Right atrium auricular region (tissue), 2 donors: Measurements from ENCODE around the gene ZFX. TPM values are rescaled to one million over a fixed set of nuclear protein-coding genes. Genes with fewer than 3 reads are reported as not detected.

Experiments
- DNase-seq: peaks from one replicate; pipeline ENCODE4 v3.0.0-alpha.2; 2019; ENCODE audit warnings: low spot score
- H3K27ac ChIP-seq, 2 donors: fragments of 200-600 bp; sonication (generic); 1 replicate in 1 of 2; 2 replicates in 1 of 2; pipeline ENCODE4 v1.5.1; 2016 to 2019
- H3K27me3 ChIP-seq, 2 donors: fragments of 200-600 bp; sonication (generic); one replicate each; pipeline versions ENCODE4 v1.5.1 to v1.6.0; 2017 to 2019
- H3K36me3 ChIP-seq: fragments of 200-600 bp; sonication (generic); one replicate; pipeline ENCODE4 v1.5.1; 2016
- H3K4me1 ChIP-seq, 2 donors: fragments of 200-600 bp; sonication (generic); one replicate each; pipeline versions ENCODE4 v1.5.1 to v1.6.0; 2017 to 2019
- H3K4me3 ChIP-seq, 2 donors: fragments of 200-600 bp; sonication (generic); 1 replicate in 1 of 2; 2 replicates in 1 of 2; pipeline ENCODE4 v1.5.1; 2017 to 2019; ENCODE audit warnings: mild to moderate bottlenecking in 1 of 2, moderate library complexity in 1 of 2
- H3K9me3 ChIP-seq, 2 donors: fragments of 200-600 bp; sonication (generic); one replicate each; pipeline ENCODE4 v1.5.1; 2019
- total RNA-seq, 2 donors: library from RNA; depleted of rRNA; stranded (reverse); fragments of >200 nt; gene quantifications; one replicate each; pipeline ENCODE4 v1.1.0, GENCODE V29; 2016
- TF ChIP-seq, protein P1 (sequence below), 2 donors: fragments of 200-600 bp; sonication (generic); IDR thresholded peaks; one replicate each; pipeline ENCODE4 v1.5.1; 2019; ENCODE audit warnings: antibody characterized with exemption in 2 of 2

The ZFX gene
- total RNA-seq, 2 donors from 2014 or later, result 32.6 to 36.6 TPM

- TF ChIP-seq, protein P1, sequence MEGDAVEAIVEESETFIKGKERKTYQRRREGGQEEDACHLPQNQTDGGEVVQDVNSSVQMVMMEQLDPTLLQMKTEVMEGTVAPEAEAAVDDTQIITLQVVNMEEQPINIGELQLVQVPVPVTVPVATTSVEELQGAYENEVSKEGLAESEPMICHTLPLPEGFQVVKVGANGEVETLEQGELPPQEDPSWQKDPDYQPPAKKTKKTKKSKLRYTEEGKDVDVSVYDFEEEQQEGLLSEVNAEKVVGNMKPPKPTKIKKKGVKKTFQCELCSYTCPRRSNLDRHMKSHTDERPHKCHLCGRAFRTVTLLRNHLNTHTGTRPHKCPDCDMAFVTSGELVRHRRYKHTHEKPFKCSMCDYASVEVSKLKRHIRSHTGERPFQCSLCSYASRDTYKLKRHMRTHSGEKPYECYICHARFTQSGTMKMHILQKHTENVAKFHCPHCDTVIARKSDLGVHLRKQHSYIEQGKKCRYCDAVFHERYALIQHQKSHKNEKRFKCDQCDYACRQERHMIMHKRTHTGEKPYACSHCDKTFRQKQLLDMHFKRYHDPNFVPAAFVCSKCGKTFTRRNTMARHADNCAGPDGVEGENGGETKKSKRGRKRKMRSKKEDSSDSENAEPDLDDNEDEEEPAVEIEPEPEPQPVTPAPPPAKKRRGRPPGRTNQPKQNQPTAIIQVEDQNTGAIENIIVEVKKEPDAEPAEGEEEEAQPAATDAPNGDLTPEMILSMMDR (IDR thresholded peaks at IDR 0.05), result no peak
- H3K36me3 ChIP-seq, result peaks cover 11% of the 10 kb centered on the region
- DNase-seq, result no peak
- H3K27ac ChIP-seq, result no peak overlapping the region
- H3K4me3 ChIP-seq, result no peak overlapping the region
- H3K4me1 ChIP-seq, result peaks cover 0 to 36% of the 10 kb centered on the region in 2 donors
- no peaks in the 10 kb centered on the region for H3K9me3 ChIP-seq
- no peaks in the 10 kb centered on the region for H3K27me3 ChIP-seq
Measured at GRCh38 chrX:24203072-24203808, 53.7 kb downstream of the ZFX start.

DNA sequence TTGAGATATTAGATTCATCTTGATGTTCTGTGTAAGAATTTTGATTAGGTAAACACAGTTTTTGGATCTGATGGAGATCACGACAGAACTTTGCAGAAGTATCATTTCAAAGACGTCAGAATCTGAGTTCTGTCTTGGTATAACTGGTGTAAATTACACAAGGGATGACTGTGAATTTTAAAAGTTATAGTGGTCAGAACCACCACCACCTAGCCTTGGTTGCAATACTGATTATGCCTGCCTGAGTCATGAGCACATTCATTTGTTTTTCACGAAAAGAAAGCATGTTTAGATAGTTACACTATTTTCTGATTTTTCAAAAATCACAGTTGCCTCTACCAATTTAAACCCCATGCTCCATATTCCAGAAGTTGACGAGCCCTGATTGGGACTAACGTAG lies 54.8 kb downstream of the ZFX start:
- H3K36me3 ChIP-seq, result peaks cover 22% of the 10 kb centered on the region
- no peak for DNase-seq

GRCh38 chrX:24204958-24205357 lies 55.4 kb downstream of the ZFX start:
- H3K36me3 ChIP-seq, result peaks cover 28% of the 10 kb centered on the region
- no peaks in the 10 kb centered on the region for H3K27me3 ChIP-seq
- TF ChIP-seq, protein P1 (IDR thresholded peaks at IDR 0.05), result no peak
- no peaks in the 10 kb centered on the region for H3K9me3 ChIP-seq
- H3K27ac ChIP-seq, result no peak overlapping the region
- no peak for DNase-seq
- no peak overlapping the region for H3K4me3 ChIP-seq
- peaks cover 0 to 36% of the 10 kb centered on the region in 2 donors for H3K4me1 ChIP-seq

More for the DNA sequence above, 54.8 kb downstream of the ZFX start:
- Histone ChIP-seq H3K27ac (no peak overlapping the region), H3K4me3 (no peak overlapping the region), H3K9me3 (no peaks in the 10 kb centered on the region), H3K27me3 (no peaks in the 10 kb centered on the region), H3K4me1 (peaks cover 0 to 36% of the 10 kb centered on the region in 2 donors)
- TF ChIP-seq, protein P1 (IDR thresholded peaks at IDR 0.05), result no peak

DNA sequence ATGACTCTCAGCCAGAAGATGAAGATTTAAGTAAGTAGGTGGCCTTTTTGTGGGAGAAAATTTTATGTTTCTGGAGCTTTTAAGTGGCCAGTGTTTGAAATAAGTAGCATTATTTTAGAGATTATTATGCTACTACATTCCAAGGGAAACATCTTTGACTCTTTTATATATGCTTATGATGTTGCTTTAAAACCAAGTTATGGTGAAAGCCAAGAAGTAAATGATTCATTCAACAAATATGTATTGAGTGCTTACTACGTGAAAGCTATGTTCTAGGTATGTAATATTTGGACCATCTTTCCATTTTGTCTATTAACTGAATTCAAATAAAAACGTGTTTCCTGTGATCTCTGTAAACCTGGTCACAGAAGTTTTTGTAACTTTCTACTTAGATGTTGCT lies 58.3 kb downstream of the ZFX start:
- Histone ChIP-seq H3K27me3 (no peaks in the 10 kb centered on the region), H3K9me3 (no peaks in the 10 kb centered on the region), H3K4me3 (no peak overlapping the region), H3K4me1 (peaks cover 0 to 11% of the 10 kb centered on the region in 2 donors), H3K27ac (no peak overlapping the region), H3K36me3 (peaks cover 56% of the 10 kb centered on the region)
- TF ChIP-seq, protein P1 (IDR thresholded peaks at IDR 0.05), result no peak
- DNase-seq, result no peak

DNA sequence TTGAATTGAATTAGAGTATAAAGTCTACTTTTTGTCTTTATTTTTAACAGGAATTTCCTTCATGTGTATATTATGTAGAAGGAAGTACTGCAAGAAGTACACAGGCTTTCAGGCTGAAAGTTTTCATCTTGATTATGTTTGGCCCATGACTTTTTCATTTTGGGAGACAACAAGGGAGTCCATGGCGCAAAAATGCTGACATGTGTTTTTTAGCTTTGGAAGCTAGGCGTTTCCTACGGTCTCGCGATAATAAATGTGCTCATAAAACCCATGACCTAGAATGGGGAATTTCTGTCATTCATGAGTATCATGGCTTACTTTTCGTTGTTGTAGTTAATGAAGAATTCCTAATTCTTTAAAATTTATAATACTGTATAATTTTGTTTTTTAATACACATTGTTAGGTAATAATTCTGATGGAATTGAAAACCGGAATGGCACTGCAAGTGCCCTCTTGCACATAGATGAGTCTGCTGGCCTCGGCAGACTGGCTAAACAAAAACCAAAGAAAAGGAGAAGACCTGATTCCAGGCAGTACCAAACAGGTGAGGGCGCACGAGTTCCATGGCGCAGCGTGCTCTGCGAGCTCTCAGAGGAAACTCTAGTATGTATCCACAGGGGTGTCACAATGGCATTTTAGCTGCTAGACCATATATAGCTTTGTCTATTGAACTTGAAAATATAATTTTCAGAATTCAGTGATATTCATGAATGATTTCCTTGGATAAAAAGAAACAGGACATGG lies 59.1 kb downstream of the ZFX start:
- H3K9me3 ChIP-seq, result no peaks in the 10 kb centered on the region
- no peak overlapping the region for H3K4me3 ChIP-seq
- no peak overlapping the region for H3K27ac ChIP-seq
- H3K4me1 ChIP-seq, result peaks cover 0 to 3% of the 10 kb centered on the region in 2 donors
- DNase-seq, result no peak
- H3K27me3 ChIP-seq, result no peaks in the 10 kb centered on the region
- H3K36me3 ChIP-seq, result peaks cover 60% of the 10 kb centered on the region
- TF ChIP-seq, protein P1 (IDR thresholded peaks at IDR 0.05), result no peak
